GM10266 (cell line): ENCODE measurements around the gene NEDD4L.

Experiments
- DNase-seq: peaks from one replicate; pipeline ENCODE4 v3.0.0; 2012; ENCODE audit errors: extremely low spot score
- TF ChIP-seq, protein P1 (sequence below): IDR thresholded peaks from 2 replicates; pipeline ENCODE4 v1.5.1; 2012; ENCODE audit warnings: mild to moderate bottlenecking, low read depth; ENCODE audit not compliant: control insufficient read depth, insufficient read depth; ENCODE audit errors: missing control alignments

Gene NEDD4L

DNA sequence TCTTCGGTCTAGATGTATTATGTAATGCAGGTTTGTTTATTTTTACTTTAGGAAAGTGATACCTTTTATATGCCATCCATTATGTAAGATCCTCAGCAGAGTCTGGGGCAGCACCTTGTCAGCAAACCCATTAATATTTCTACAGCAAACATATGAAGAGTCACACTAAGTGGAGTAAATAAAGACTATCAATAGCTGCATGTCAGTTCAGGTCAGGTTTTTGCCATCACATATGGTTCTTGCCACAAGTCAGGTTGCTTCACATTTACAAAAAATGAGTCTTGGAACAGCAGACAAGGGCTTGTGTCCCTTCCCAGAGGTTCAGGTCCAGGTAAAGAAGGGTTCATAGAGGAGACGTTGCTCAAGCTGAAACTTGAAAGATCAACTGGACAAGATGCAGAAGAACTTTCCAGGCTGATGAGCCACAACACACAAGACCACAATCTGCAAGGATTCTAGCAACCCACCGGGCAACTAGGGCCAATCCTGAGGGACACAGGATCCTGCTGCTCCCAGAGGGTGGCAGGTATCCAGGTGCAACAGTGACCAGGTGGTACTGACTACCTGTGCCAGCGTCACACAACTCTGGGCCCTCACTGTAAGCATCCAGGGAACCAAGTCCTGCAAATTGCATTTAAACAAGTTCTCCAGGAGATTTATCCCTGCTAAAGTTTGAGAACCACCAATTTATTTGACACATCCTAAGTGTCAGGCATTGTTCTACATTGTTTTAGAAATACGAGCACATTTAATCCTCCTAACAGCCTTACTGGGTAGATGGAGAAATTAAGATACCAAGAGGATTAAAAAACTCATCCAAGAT, 369.0 kb downstream of the NEDD4L start:
- DNase-seq = no peak
- TF ChIP-seq, protein P1, sequence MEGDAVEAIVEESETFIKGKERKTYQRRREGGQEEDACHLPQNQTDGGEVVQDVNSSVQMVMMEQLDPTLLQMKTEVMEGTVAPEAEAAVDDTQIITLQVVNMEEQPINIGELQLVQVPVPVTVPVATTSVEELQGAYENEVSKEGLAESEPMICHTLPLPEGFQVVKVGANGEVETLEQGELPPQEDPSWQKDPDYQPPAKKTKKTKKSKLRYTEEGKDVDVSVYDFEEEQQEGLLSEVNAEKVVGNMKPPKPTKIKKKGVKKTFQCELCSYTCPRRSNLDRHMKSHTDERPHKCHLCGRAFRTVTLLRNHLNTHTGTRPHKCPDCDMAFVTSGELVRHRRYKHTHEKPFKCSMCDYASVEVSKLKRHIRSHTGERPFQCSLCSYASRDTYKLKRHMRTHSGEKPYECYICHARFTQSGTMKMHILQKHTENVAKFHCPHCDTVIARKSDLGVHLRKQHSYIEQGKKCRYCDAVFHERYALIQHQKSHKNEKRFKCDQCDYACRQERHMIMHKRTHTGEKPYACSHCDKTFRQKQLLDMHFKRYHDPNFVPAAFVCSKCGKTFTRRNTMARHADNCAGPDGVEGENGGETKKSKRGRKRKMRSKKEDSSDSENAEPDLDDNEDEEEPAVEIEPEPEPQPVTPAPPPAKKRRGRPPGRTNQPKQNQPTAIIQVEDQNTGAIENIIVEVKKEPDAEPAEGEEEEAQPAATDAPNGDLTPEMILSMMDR = no peak

DNA sequence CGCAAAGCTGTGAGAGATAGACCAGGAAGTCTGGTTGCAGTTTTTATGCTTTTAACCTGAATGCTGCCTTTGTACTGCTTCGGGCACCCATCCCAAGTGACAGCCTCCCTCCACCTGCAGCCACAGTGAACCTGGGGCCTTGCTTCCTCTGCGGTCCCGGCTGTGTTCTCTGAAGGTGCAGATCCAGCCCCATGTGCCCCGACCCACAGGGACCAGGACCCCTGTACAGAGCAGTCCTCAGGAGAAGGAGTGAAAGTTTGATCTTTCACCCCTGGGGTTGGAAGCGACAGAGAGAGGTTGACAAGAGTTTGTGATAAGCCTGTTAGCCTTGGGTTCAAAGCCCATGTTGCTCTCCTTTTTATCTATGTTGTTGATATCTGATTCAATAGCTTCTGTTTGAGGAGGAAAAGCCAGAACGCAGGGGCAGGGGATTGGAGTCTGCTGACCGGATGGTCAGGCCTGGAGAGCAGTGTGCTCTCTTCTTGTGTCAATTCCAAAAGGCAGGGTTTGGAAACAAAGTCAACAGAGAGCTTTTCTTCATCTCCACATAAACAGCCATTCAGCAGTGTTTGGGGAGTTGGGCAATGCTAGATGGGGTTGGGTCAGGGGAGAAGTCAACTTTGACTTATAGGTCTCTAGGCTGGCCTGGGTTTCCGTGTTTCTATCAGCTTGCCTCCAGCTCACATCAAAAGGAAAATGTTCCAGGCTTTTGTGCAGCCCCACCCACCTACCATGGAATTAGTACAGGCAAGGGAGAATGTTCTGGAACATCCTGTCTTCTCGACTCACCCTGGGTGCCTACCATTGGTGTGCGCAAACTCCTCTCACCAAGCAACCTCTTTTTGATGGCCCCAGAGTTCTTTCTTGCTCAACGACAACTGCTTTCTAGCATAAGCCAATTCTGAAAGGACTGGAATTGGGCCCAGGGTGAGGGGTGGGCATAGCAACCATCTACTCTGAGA, 369.9 kb downstream of the NEDD4L start:
- DNase-seq = no peak
- TF ChIP-seq, protein P1 = no peak

DNA sequence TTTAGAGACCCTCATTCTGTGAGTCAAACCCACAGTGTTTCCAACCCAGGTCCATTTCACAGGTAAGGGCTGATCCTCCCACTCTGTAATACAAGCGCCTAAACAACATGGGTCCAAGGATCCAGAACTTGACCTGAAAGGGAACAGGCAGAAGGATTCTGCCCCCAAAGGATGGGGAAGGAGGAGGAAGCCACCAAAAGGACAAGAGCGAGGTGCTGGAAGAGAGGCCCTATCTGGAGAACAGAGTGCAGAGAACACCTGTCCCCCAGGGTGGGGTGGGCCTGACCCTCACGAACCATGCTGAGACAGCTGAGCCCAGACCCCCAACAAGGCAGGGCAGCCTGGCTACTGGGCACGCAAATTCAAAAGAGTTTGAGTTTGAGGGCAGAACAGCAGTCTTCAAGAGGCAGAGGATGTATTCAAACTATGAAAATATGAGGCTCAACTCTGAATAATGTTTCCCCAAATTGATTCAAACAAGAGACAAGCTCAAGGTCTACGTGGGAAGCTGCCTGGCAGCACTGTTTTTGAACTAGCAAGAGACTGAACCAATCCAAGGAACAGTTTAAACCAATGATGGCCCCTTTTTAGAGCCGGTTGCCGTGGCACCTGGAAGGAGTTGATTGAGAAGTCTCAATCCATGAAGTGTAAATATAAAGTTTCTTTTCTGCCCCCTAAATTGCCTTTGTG, 372.1 kb downstream of the NEDD4L start:
- no peak for DNase-seq
- TF ChIP-seq, protein P1 = no peak

DNA sequence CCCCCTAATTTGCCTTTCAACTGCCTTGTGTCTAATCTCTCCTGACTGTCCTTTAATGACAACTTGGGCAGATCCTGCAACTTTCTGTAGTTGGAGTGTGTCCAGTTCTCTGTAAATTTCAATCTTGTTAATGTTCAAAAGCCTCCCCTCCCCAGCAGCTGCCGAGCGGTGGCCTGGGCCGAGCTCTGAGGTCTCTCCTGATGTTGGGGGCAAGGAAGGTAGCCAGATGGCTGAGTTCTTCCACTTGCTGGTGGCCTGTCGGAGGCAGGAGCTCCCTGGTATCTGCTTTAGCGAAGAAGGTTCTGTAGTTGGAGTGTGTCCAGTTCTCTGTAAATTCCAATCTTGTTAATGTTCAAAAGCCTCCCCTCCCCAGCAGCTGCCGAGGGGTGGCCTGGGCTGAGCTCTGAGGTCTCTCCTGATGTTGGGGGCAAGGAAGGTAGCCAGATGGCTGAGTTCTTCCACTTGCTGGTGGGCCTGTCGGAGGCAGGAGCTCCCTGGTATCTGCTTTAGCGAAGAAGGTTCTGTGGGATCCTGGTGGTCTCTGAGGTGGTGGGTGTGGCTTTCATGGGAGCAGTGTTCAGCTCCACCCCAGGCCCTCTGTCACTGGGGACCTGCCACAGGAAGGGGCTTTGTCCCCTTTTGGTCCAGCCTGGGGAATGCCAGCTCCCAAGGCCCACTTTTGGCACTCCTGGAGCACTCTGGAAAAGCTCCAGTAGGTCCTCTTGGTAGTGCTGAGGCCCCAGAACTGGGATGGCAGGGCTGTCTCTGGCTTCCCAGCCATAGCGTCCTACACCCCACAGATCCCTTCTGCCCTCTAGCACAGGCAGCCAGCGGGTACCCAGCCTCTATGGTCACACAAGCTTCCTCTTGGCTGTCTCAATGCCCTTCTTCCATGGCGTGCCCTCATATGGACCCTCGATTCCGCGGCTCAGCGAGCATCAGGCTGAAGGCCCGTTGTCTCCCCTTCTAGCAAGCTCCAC, 373.0 kb downstream of the NEDD4L start:
- DNase-seq = no peak
- TF ChIP-seq, protein P1 = no peak

DNA sequence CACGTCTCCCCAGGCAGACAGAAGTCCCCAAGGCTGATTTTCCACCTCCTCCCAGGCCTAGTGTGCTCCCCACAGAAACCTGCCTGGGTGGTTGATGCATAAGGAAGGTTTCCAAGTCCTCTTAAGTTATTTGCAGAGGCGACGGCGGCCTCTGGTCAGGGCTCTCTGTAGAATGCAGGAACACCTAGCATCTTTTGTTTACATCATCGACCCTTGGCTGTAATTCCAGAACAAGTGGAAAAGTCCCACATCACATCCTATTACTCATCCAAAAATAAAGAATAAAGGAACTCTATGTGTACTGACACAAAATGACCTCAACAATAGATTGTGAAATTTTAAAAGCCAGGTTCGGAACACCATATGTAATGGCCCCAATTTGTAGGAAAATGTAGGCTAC, 373.7 kb downstream of the NEDD4L start:
- TF ChIP-seq, protein P1 = no peak
- no peak for DNase-seq

DNA sequence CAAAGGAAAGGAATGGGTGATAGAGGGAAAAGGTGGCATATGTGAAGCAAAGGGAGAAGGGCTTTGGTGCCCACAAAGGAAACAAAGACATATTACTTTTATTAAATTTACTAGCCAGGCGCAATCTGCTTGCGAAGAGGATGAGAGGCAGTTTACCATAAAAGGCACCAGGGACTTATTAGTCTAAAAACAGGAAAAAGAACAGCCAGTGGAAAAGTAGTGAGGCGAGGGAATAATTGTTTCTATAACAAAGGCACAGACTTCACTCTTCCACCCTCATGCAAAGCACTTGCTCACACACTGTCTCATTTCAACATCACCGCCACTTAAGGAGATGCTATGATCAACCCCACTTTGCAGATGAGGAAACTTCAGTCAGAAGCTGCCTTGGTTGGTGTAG, 374.3 kb downstream of the NEDD4L start:
- TF ChIP-seq, protein P1 = no peak
- DNase-seq = no peak
